OCI-LY1 (cell line): ENCODE measurements around the gene CTDSP1.

ENCODE experiments used
- EZH2 ChIP-seq: fragments of 200-600 bp; sonication (generic), shearing (Covaris generic); IDR thresholded peaks from 2 replicates; pipeline ENCODE4 v1.8.0; 2017; ENCODE audit warnings: borderline replicate concordance, mixed run types, mild to moderate bottlenecking, antibody characterized with exemption, low read length, moderate library complexity, mixed read lengths
- TF ChIP-seq, protein P1 (sequence below): fragments of 200-600 bp; sonication (generic), shearing (Covaris generic); IDR thresholded peaks from 2 replicates; pipeline ENCODE4 v1.5.1; 2017; ENCODE audit warnings: mild to moderate bottlenecking, antibody characterized with exemption, low read length, moderate library complexity, mixed read lengths

DNA sequence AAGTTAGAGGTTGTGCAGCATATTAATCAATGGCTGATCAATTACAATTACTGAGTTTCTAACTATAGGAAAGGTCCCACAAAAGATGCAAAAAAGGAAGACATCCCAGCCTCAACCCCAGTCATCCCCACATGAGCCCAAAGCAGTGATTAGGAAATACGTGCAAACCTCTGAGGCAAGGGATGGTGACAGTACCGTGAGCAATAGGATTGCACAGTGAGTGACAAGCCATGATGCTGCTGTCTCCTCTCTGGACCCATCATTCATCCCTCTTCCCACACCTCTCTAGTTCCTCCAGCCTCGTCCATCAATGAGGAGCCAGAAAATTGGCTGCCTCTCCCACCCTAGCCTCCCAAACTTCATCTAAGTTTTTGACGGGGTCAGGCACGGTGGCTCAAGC lies 21.6 kb upstream of the CTDSP1 start:
- TF ChIP-seq, protein P1, sequence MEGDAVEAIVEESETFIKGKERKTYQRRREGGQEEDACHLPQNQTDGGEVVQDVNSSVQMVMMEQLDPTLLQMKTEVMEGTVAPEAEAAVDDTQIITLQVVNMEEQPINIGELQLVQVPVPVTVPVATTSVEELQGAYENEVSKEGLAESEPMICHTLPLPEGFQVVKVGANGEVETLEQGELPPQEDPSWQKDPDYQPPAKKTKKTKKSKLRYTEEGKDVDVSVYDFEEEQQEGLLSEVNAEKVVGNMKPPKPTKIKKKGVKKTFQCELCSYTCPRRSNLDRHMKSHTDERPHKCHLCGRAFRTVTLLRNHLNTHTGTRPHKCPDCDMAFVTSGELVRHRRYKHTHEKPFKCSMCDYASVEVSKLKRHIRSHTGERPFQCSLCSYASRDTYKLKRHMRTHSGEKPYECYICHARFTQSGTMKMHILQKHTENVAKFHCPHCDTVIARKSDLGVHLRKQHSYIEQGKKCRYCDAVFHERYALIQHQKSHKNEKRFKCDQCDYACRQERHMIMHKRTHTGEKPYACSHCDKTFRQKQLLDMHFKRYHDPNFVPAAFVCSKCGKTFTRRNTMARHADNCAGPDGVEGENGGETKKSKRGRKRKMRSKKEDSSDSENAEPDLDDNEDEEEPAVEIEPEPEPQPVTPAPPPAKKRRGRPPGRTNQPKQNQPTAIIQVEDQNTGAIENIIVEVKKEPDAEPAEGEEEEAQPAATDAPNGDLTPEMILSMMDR: no peak
- no peak for TF ChIP-seq EZH2
